ENCODE data around the gene SOD3. TPM values are rescaled to one million over a fixed set of nuclear protein-coding genes. Genes with fewer than 3 reads are reported as not detected.

Gene SOD3
- polyA plus RNA-seq, 1 donor (not counting 4 experiments of a cell fraction or from before 2014, with no cell fraction given): not detected

DNA sequence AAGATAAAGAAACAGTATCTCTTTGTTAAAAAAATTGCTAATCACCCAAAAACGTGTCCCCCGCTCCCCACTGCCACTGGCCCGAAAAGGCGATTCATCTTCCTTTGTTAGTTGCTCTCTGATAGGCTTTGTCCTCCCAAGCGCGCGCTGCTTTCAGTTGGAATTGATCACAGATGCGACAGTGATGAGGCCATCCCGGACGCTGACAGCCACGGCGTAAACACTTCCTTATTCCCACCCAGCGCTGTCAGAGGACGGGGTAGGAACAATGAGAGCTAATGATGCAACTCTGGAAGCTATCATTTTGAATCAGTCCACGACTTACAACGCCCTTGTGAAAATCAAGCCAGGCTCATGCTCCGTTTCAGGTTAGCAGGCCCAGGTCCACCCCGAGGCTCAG is 21.4 kb downstream of the SOD3 start:
- H2AFZ ChIP-seq (ENCODE audit: control insufficient read depth, low read length): no peak overlapping the region
- no peak overlapping the region for H3K4me3 ChIP-seq (ENCODE audit: control insufficient read depth in 2 of 3, extremely low read depth in 1 of 3, insufficient read depth in 2 of 3, low read depth in 1 of 3, low read length in 3 of 3)
- H3K9me3 ChIP-seq (ENCODE audit: control insufficient read depth, low read depth, low read length): no peaks in the 10 kb centered on the region
- FAIRE-seq: no peak
- no peaks in the 10 kb centered on the region for H3K9me1 ChIP-seq (ENCODE audit: control insufficient read depth, extremely low read depth, insufficient read depth, low read length)
- H3K9ac ChIP-seq (ENCODE audit: control insufficient read depth, extremely low read depth, insufficient read depth, low read length): no peak overlapping the region
- H3K36me3 ChIP-seq (ENCODE audit: control insufficient read depth in 2 of 2, extremely low read depth in 1 of 2, insufficient read depth in 2 of 2, low read length in 2 of 2): no peaks in the 10 kb centered on the region
- no peak for DNase-seq (ENCODE audit: low read depth, low spot score)
- H3K27me3 ChIP-seq (ENCODE audit: control insufficient read depth, extremely low read depth, insufficient read depth, low read length): no peaks in the 10 kb centered on the region
- H3K4me2 ChIP-seq (ENCODE audit: control insufficient read depth, extremely low read depth, insufficient read depth, low read depth, low read length): no peak overlapping the region
- no peaks in the 10 kb centered on the region for H3K79me2 ChIP-seq (ENCODE audit: control insufficient read depth, insufficient read depth, low read length)
- dilution Hi-C loops (cut with MboI; ENCODE audit: extremely low pct_ligation_motif_present, low sequenced_read_pairs): no loop called here
- TF ChIP-seq, protein P1, sequence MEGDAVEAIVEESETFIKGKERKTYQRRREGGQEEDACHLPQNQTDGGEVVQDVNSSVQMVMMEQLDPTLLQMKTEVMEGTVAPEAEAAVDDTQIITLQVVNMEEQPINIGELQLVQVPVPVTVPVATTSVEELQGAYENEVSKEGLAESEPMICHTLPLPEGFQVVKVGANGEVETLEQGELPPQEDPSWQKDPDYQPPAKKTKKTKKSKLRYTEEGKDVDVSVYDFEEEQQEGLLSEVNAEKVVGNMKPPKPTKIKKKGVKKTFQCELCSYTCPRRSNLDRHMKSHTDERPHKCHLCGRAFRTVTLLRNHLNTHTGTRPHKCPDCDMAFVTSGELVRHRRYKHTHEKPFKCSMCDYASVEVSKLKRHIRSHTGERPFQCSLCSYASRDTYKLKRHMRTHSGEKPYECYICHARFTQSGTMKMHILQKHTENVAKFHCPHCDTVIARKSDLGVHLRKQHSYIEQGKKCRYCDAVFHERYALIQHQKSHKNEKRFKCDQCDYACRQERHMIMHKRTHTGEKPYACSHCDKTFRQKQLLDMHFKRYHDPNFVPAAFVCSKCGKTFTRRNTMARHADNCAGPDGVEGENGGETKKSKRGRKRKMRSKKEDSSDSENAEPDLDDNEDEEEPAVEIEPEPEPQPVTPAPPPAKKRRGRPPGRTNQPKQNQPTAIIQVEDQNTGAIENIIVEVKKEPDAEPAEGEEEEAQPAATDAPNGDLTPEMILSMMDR (optimal IDR thresholded peaks at IDR 0.05 in 1 of 3, IDR thresholded peaks at IDR 0.05 in 1 of 3, conservative IDR thresholded peaks at IDR 0.05 in 1 of 3; ENCODE audit: extremely low read depth in 1 of 3, insufficient read depth in 2 of 3, low read length in 3 of 3): no peak
- TF ChIP-seq EZH2 (IDR thresholded peaks at IDR 0.05; ENCODE audit: low read length): no peak
- H4K20me1 ChIP-seq (ENCODE audit: control insufficient read depth, extremely low read depth, insufficient read depth, low read length): no peaks in the 10 kb centered on the region
- H3K4me1 ChIP-seq (ENCODE audit: control insufficient read depth, extremely low read depth, insufficient read depth, low read length): no peaks in the 10 kb centered on the region
- H3K27ac ChIP-seq (ENCODE audit: control insufficient read depth, insufficient read depth, low read length): no peak overlapping the region

DNA sequence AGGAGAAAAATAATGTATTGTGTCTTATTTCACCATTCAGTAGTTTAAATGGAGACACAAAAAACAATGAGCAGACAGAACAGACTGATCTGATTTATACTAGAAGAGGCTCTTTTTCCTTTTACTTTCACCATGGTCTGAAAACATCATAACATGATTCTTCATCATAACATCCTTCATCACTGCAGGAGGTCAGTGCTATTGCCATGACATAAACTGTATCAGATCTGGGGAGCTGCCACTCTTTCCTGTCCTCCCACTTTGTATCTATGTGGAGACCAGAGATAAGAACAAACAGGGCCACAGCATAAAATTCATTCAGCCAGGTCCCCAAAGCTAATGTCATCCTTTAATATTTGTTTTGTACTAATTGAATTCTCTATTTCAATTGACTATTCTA is 25.2 kb downstream of the SOD3 start:
- Histone ChIP-seq H3K27me3 (ENCODE audit: control insufficient read depth, extremely low read depth, insufficient read depth, low read length) (no peaks in the 10 kb centered on the region), H3K9ac (ENCODE audit: control insufficient read depth, extremely low read depth, insufficient read depth, low read length) (no peak overlapping the region), H3K9me3 (ENCODE audit: control insufficient read depth, low read depth, low read length) (no peaks in the 10 kb centered on the region), H4K20me1 (ENCODE audit: control insufficient read depth, extremely low read depth, insufficient read depth, low read length) (no peaks in the 10 kb centered on the region), H3K4me1 (ENCODE audit: control insufficient read depth, extremely low read depth, insufficient read depth, low read length) (peaks cover 17% of the 10 kb centered on the region), H3K4me3 (ENCODE audit: control insufficient read depth in 2 of 3, extremely low read depth in 1 of 3, insufficient read depth in 2 of 3, low read depth in 1 of 3, low read length in 3 of 3) (no peak overlapping the region), H3K9me1 (ENCODE audit: control insufficient read depth, extremely low read depth, insufficient read depth, low read length) (no peaks in the 10 kb centered on the region), H3K27ac (ENCODE audit: control insufficient read depth, insufficient read depth, low read length) (no peak overlapping the region), H3K4me2 (ENCODE audit: control insufficient read depth, extremely low read depth, insufficient read depth, low read depth, low read length) (no peak overlapping the region), H2AFZ (ENCODE audit: control insufficient read depth, low read length) (no peak overlapping the region), H3K36me3 (ENCODE audit: control insufficient read depth in 2 of 2, extremely low read depth in 1 of 2, insufficient read depth in 2 of 2, low read length in 2 of 2) (no peaks in the 10 kb centered on the region), H3K79me2 (ENCODE audit: control insufficient read depth, insufficient read depth, low read length) (no peaks in the 10 kb centered on the region)
- FAIRE-seq (no peak), DNase-seq (ENCODE audit: low read depth, low spot score) (no peak)
- TF ChIP-seq, protein P1 (optimal IDR thresholded peaks at IDR 0.05 in 1 of 3, IDR thresholded peaks at IDR 0.05 in 1 of 3, conservative IDR thresholded peaks at IDR 0.05 in 1 of 3; ENCODE audit: extremely low read depth in 1 of 3, insufficient read depth in 2 of 3, low read length in 3 of 3): no peak
- TF ChIP-seq EZH2 (IDR thresholded peaks at IDR 0.05; ENCODE audit: low read length): no peak
- dilution Hi-C loops (cut with MboI; ENCODE audit: extremely low pct_ligation_motif_present, low sequenced_read_pairs): no loop called here
